ENCODE data around the gene SGK1. TPM values are rescaled to one million over a fixed set of nuclear protein-coding genes. Genes with fewer than 3 reads are reported as not detected.

SGK1 gene
- total RNA-seq, 1 experiment from 2014 or later: 7.8 TPM

DNA sequence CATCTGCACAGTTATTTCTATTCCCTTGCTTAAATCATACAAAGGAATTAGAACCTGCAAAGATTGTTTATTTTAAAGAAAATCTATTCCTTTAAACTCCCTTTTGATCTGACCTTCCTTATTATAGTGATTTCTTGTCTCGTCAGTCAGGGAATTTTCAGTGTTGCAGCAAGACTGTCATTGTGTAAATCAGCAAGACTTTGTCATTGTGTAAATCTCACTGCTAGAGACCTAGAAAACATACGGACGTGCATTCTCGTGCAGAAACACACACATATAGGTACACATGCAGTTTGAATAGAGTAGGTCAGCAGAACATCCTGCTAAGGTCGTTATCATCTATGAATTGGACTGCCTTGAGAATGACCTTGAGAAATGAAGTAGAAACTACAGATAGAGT, 6.2 kb upstream of the SGK1 start:
- H4K8ac ChIP-seq (replicated peaks; ENCODE audit: insufficient read length, low read depth, low read length): no peak overlapping the region
- no peak for DNase-seq

More for the DNA sequence above, 6.2 kb upstream of the SGK1 start:
- Histone ChIP-seq H3K79me2 (ENCODE audit: insufficient read depth, low read length) (no peaks in the 10 kb centered on the region), H3K14ac (ENCODE audit: insufficient read depth, low read length) (no peak overlapping the region), H2AFZ (ENCODE audit: low read length) (no peak overlapping the region), H3K4me2 (ENCODE audit: insufficient read depth, insufficient read length, low read length) (no peak overlapping the region), H2BK5ac (ENCODE audit: insufficient read length, low read length) (no peak overlapping the region), H3K4me1 (ENCODE audit: insufficient read depth, low read length) (no peaks in the 10 kb centered on the region), H2BK20ac (ENCODE audit: low read depth, low read length, poor library complexity, severe bottlenecking) (no peak overlapping the region), H3K27me3 (ENCODE audit: insufficient read depth, low read length) (no peaks in the 10 kb centered on the region), H3K23ac (ENCODE audit: insufficient read length, low read depth, low read length) (no peak overlapping the region), H3K56ac (ENCODE audit: insufficient read length, low read depth, low read length) (no peak overlapping the region), H2BK15ac (ENCODE audit: low read depth, low read length) (no peak overlapping the region), H3K9me3 (ENCODE audit: control insufficient read depth, low read depth, low read length) (no peaks in the 10 kb centered on the region), H4K91ac (ENCODE audit: insufficient read length, low read depth, low read length) (no peak overlapping the region), H4K5ac (ENCODE audit: insufficient read length, low read depth, low read length) (no peak overlapping the region), H3K79me1 (ENCODE audit: insufficient read depth, low read depth, low read length, poor library complexity, severe bottlenecking) (no peaks in the 10 kb centered on the region), H2BK12ac (ENCODE audit: insufficient read length, low read depth, low read length) (no peak overlapping the region), H3K4ac (ENCODE audit: low read depth, low read length) (no peak overlapping the region), H3K23me2 (ENCODE audit: insufficient read length, low read depth, low read length, poor library complexity, severe bottlenecking) (no peaks in the 10 kb centered on the region), H3K27ac (ENCODE audit: insufficient read length, low read depth, low read length) (no peak overlapping the region), H2AK5ac (ENCODE audit: insufficient read length, low read length) (no peak overlapping the region), H3K9ac (ENCODE audit: extremely low read depth, insufficient read length, low read length) (no peak overlapping the region), H4K20me1 (ENCODE audit: control insufficient read depth, insufficient read depth, insufficient read length) (no peaks in the 10 kb centered on the region), H3K18ac (ENCODE audit: insufficient read length, low read depth, low read length) (no peak overlapping the region), H3T11ph (ENCODE audit: low read length) (no peak overlapping the region), H2BK120ac (ENCODE audit: low read depth, low read length, poor library complexity, severe bottlenecking) (no peak overlapping the region)
- no peak overlapping the region for H3K27ac Mint-ChIP-seq
- no peaks in the 10 kb centered on the region for H3K36me3 Mint-ChIP-seq (ENCODE audit: insufficient read depth in 1 of 3, low read depth in 3 of 3)
- H3K27me3 Mint-ChIP-seq (ENCODE audit: low read depth): peaks cover 9% of the 10 kb centered on the region
- no peak overlapping the region for H3K4me3 Mint-ChIP-seq
- TF ChIP-seq, protein P1, sequence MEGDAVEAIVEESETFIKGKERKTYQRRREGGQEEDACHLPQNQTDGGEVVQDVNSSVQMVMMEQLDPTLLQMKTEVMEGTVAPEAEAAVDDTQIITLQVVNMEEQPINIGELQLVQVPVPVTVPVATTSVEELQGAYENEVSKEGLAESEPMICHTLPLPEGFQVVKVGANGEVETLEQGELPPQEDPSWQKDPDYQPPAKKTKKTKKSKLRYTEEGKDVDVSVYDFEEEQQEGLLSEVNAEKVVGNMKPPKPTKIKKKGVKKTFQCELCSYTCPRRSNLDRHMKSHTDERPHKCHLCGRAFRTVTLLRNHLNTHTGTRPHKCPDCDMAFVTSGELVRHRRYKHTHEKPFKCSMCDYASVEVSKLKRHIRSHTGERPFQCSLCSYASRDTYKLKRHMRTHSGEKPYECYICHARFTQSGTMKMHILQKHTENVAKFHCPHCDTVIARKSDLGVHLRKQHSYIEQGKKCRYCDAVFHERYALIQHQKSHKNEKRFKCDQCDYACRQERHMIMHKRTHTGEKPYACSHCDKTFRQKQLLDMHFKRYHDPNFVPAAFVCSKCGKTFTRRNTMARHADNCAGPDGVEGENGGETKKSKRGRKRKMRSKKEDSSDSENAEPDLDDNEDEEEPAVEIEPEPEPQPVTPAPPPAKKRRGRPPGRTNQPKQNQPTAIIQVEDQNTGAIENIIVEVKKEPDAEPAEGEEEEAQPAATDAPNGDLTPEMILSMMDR (conservative IDR thresholded peaks at IDR 0.05): no peak
- H3K4me1 Mint-ChIP-seq: peaks cover 2 to 3% of the 10 kb centered on the region in 2 experiments; a peak in 3 of 4 replicates
- WGBS (ENCODE audit: extremely low coverage, insufficient read length, low lambda C conversion rate): no CpG with 5 or more reads among the region's 5 CpGs
- peaks cover 0 to 3% of the 10 kb centered on the region in 2 experiments; a peak in 1 of 5 replicates for H3K9me3 Mint-ChIP-seq
